GM08714 (cell line): Measurements from ENCODE around the gene PAX6.

Experiments used
- H3K4me3 ChIP-seq: fragments of 200-500 bp; sonication (Bioruptor generic); 2 replicates; pipeline ENCODE4 v1.5.1; 2014; ENCODE audit warnings: mild to moderate bottlenecking, low read length, inconsistent platforms
- ZNF274 ChIP-seq: IDR thresholded peaks from 2 replicates; pipeline ENCODE4 v1.6.1; 2012; ENCODE audit warnings: mild to moderate bottlenecking, low read depth, low read length

The PAX6 gene

DNA sequence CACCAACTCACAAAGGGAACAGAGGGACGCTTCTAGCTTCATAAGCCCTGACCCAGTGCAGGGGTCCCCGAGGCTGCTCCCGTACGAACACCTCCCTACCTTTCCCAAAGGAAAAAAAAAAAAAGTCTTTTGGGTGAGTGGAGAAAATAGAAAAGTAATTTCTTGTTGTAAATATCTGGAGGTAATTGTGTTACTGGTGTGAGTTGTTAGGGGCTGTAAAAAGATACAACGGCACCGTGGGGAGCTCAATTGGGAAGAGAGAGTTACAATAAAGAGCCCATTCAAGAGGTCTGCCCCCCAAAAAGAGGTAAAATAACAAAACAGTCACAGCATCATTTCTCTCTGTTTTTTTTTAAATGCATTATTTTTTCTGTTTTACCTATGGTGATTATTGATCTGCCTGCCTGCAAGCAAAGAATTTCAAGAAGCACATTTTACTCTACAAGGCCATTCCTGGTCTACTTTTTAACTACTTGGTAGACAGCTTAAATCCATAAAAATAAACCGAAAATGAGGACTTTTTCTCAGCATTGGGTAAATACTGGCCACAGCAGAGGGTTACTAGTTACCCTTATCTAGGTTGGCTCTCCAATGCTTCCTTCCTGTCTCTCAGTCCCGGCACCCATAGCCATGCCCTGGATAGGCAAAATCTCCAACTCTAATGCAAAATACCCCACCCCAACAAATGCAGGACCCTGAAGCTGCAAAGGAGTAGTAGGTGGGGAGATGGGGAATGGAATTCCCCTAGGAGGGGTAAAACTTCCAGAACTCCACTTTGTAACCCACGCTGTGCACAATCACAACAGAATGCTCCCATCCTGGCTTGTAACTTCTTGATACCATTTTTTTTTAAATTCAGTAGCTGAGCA is 3.1 kb downstream of the PAX6 start:
- TF ChIP-seq ZNF274: no peak
- H3K4me3 ChIP-seq: no peak overlapping the region

GRCh38 chr11:31806928-31807798 is 4.0 kb downstream of the PAX6 start:
- no peak overlapping the region for H3K4me3 ChIP-seq
- no peak for TF ChIP-seq ZNF274

- no peak overlapping the region for H3K4me3 ChIP-seq
- TF ChIP-seq ZNF274: no peak
Measured at GRCh38 chr11:31806186-31806927, 4.8 kb downstream of the PAX6 start.

GRCh38 chr11:31805629-31806185 is 5.4 kb downstream of the PAX6 start:
- H3K4me3 ChIP-seq: no peak overlapping the region

DNA sequence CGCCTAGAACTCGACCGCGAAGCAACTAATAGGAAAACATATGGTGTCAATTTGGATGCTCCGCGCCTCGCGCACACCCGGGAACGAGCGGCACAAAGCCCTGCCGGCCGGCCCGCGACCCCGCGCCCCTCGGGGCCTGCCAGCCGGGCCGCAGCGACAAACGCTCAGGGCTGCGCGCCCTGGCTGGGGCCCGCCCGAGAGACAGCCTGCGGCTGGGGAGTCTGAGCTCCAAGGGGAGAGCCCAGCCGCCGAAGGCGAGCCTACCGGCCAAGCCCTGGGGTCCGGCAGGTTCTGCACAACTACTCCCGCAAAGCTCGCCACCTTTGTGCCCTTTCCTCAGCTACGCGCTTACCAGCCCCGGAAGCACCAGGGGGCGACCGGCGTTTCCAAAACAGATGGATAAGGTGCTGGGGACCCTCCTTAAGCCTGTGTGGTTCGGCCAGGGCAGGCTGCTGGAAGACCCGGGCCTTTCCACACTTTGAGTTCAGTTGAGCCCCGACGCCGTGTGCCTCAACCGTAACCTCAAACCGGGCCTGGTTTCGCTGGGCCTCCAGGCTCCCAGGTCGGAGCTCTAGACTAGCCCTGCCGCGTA is 6.0 kb downstream of the PAX6 start:
- no peak for TF ChIP-seq ZNF274
- H3K4me3 ChIP-seq: no peak overlapping the region; the same call in 1 of the 2 replicates

More at GRCh38 chr11:31805629-31806185, 5.4 kb downstream of the PAX6 start:
- TF ChIP-seq ZNF274: no peak

- no peak overlapping the region; the same call in 1 of the 2 replicates for H3K4me3 ChIP-seq
- no peak for TF ChIP-seq ZNF274
Measured at GRCh38 chr11:31804312-31805036, 6.6 kb downstream of the PAX6 start.

- TF ChIP-seq ZNF274: no peak
- H3K4me3 ChIP-seq: no peak overlapping the region; the same call in 1 of the 2 replicates
Measured at GRCh38 chr11:31803813-31804311, 7.3 kb downstream of the PAX6 start.

DNA sequence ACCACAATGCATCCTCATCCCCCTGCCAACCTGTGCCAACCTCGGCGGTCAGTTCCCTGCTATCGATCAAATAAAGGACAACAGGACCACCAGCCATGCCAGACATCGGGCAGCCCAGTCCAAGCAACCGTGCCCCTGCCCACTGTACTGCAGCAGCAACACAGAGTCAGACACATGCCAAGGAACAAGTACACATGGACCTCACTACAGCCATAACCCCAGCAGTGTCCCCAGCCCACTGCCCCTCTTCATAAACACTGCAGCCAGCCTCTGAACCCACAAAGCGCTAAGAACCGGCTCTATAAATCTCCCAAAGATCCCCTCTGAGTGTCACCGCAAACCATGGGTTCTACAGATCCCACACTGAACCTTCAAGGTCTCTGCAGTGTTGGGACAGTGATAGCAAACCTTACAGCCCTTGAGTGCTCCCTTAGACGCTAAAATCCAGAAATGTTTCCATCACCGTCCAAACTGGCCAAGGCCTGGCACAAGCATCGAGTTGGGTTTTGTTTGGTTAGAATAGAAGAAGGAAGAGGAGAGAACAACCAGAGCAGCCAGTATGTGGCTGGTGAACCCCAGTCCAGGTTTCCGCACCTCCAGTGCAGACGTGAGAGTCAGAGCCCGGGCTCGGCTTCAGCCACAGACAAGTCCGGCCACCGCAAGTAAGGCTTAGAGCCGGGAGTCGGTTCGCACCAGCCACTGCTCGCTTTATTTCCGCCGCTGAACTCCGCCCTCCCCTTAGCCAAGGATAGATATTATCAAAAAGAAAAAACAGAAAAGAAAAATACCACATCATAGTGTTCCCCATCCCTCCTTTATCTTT is 7.9 kb downstream of the PAX6 start:
- no peak for TF ChIP-seq ZNF274
- no peak overlapping the region for H3K4me3 ChIP-seq

GRCh38 chr11:31802609-31802989 is 8.5 kb downstream of the PAX6 start:
- no peak overlapping the region for H3K4me3 ChIP-seq
- no peak for TF ChIP-seq ZNF274

GRCh38 chr11:31802000-31802551 is 9.0 kb downstream of the PAX6 start:
- no peak overlapping the region for H3K4me3 ChIP-seq
- TF ChIP-seq ZNF274: no peak

GRCh38 chr11:31801298-31801702 is 9.8 kb downstream of the PAX6 start:
- TF ChIP-seq ZNF274: no peak
- H3K4me3 ChIP-seq: no peak overlapping the region
